ENCODE measurements around the gene TMEM38B. TPM values are rescaled to one million over a fixed set of nuclear protein-coding genes. Genes with fewer than 3 reads are reported as not detected.

TMEM38B gene
- total and polyA plus RNA-seq, 2 of the 8 experiments (the other 6 are each of a cell fraction or from before 2014, with no cell fraction given), result 10.6 to 12.4 TPM

DNA sequence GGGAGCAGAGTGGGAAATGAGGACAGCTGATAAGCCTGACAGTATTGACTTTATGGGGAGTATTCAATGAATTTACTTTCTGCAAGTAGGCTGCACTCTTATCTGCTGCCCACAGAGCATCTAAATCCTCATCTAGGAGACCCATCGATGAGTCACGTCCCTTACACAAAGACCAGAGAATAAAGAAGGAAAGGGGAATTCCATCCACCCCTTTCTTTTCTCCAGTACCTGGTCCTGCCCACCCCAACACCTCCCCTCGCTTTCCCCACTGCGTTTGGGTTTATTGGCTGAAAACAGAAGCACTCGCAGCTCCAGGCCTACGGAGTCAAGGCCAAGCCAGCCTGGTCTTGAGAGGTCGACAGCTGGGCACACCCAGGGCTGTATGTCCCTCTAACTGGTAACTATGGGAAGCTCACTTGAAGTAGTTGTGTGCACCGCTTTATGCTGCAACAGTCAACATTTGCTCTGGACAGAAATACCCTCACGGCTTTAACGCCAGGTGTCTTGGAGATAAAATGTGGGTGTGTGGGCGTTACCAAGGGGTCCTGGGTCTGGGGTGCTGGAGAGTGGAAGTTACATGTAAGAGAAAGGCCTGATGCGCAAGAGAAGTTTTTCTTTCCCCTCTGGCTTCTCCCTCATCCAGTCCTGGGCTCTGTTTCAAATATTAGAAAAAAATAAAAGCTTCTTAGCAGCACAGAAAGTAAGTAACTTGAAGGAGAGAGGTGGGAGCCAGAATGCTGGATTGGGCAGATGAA lies 46.6 kb upstream of the TMEM38B start (continued):
- no peak for TF ChIP-seq GTF2F1 (IDR thresholded peaks at IDR 0.05; ENCODE audit: borderline replicate concordance, low read depth, low read length)
- TF ChIP-seq PHF8 (conservative IDR thresholded peaks at IDR 0.05; ENCODE audit: low read depth, low read length), result no peak
- TF ChIP-seq KDM1A (IDR thresholded peaks at IDR 0.05; ENCODE audit: borderline replicate concordance, low read length), result no peak
- TF ChIP-seq ASH2L (IDR thresholded peaks at IDR 0.05; ENCODE audit: low read length), result peak; percentile 42
- peak; percentile 72; the same call in 1 of the 2 replicates for TF ChIP-seq JUND (IDR thresholded peaks at IDR 0.05; ENCODE audit: low read length)
